Lower leg skin (tissue), 3 donors: Measurements from ENCODE around the gene IRX4.

ENCODE experiments used
- POLR2A ChIP-seq, 2 donors: fragments of 450-650 bp; IDR thresholded peaks; one replicate each; pipeline ENCODE4 v1.6.1; 2016 to 2017; ENCODE audit warnings: antibody characterized with exemption in 2 of 2, mild to moderate bottlenecking in 1 of 2, moderate library complexity in 1 of 2
- TF ChIP-seq, protein P1 (sequence below), 3 donors: fragments of 450-650 bp; IDR thresholded peaks; one replicate each; pipeline ENCODE4 v1.5.1; 2016; ENCODE audit warnings: antibody characterized with exemption in 3 of 3, mild to moderate bottlenecking in 3 of 3, moderate library complexity in 2 of 3

GRCh38 chr5:1894243-1894642 is 11.5 kb upstream of the IRX4 start:
- TF ChIP-seq POLR2A (IDR thresholded peaks at IDR 0.05) = no peak
- TF ChIP-seq, protein P1, sequence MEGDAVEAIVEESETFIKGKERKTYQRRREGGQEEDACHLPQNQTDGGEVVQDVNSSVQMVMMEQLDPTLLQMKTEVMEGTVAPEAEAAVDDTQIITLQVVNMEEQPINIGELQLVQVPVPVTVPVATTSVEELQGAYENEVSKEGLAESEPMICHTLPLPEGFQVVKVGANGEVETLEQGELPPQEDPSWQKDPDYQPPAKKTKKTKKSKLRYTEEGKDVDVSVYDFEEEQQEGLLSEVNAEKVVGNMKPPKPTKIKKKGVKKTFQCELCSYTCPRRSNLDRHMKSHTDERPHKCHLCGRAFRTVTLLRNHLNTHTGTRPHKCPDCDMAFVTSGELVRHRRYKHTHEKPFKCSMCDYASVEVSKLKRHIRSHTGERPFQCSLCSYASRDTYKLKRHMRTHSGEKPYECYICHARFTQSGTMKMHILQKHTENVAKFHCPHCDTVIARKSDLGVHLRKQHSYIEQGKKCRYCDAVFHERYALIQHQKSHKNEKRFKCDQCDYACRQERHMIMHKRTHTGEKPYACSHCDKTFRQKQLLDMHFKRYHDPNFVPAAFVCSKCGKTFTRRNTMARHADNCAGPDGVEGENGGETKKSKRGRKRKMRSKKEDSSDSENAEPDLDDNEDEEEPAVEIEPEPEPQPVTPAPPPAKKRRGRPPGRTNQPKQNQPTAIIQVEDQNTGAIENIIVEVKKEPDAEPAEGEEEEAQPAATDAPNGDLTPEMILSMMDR (IDR thresholded peaks at IDR 0.05) = no peak
